ENCODE data around the gene CCDC167.

GRCh38 chr6:37480951-37481534, 18.6 kb downstream of the CCDC167 start:
- TF ChIP-seq IRF5 (IDR thresholded peaks at IDR 0.05; ENCODE audit: borderline replicate concordance): no peak
- no peak for TF ChIP-seq CTCF (IDR thresholded peaks at IDR 0.05 in 2 of 3, conservative IDR thresholded peaks at IDR 0.05 in 1 of 3; ENCODE audit: control insufficient read depth in 2 of 3, extremely low read depth in 1 of 3, insufficient read depth in 1 of 3, low read depth in 3 of 3, low read length in 3 of 3)
- TF ChIP-seq ZZZ3 (IDR thresholded peaks at IDR 0.05; ENCODE audit: control insufficient read depth, insufficient read length, low read depth): no peak
- no peak for TF ChIP-seq EZH2 (IDR thresholded peaks at IDR 0.05; ENCODE audit: borderline replicate concordance, control insufficient read depth, low read depth, low read length)
- no peak for TF ChIP-seq MXI1 (IDR thresholded peaks at IDR 0.05; ENCODE audit: low read depth, low read length)
